ENCODE measurements around the gene ALKBH1.
"Not testable (repeated sequence)": the region's sequence is repeated elsewhere in the genome, so short reads cannot be mapped to it uniquely, and the experiment has no call there.

Gene ALKBH1

GRCh38 chr14:77667331-77667730 is 40.5 kb downstream of the ALKBH1 start:
- DNase-seq (ENCODE audit: insufficient read length): no peak
- no peak for FAIRE-seq
- TF ChIP-seq TAF1 (IDR thresholded peaks at IDR 0.05; ENCODE audit: borderline replicate concordance, low read depth, low read length) (no peak), POLR2AphosphoS5 (IDR thresholded peaks at IDR 0.05; ENCODE audit: low read depth, low read length) (no peak), POLR2A (IDR thresholded peaks at IDR 0.05; ENCODE audit: low read depth, low read length) (no peak)

GRCh38 chr14:77663293-77663692 is 44.5 kb downstream of the ALKBH1 start:
- FAIRE-seq (no peak), DNase-seq (ENCODE audit: insufficient read length) (no peak)

GRCh38 chr14:77661562-77661961 is 46.3 kb downstream of the ALKBH1 start:
- not testable (repeated sequence) for DNase-seq (ENCODE audit: insufficient read length); FAIRE-seq

More at GRCh38 chr14:77663293-77663692, 44.5 kb downstream of the ALKBH1 start:
- TF ChIP-seq POLR2A (IDR thresholded peaks at IDR 0.05; ENCODE audit: low read depth, low read length): no peak
- TF ChIP-seq POLR2AphosphoS5 (IDR thresholded peaks at IDR 0.05; ENCODE audit: low read depth, low read length): no peak
- no peak for TF ChIP-seq TAF1 (IDR thresholded peaks at IDR 0.05; ENCODE audit: borderline replicate concordance, low read depth, low read length)

- TF ChIP-seq TAF1 (IDR thresholded peaks at IDR 0.05; ENCODE audit: borderline replicate concordance, low read depth, low read length): no peak
- TF ChIP-seq POLR2A (IDR thresholded peaks at IDR 0.05; ENCODE audit: low read depth, low read length): no peak
- no peak for FAIRE-seq
- no peak for DNase-seq (ENCODE audit: insufficient read length)
These were observed 47.1 kb downstream of the ALKBH1 start for GRCh38 chr14:77660754-77661153.

- DNase-seq (ENCODE audit: insufficient read length) (no peak), FAIRE-seq (no peak)
These were observed 48.0 kb downstream of the ALKBH1 start for GRCh38 chr14:77659831-77660230.

GRCh38 chr14:77657280-77657679 is 50.5 kb downstream of the ALKBH1 start:
- FAIRE-seq (no peak), DNase-seq (ENCODE audit: insufficient read length) (no peak)
- TF ChIP-seq TAF1 (IDR thresholded peaks at IDR 0.05; ENCODE audit: borderline replicate concordance, low read depth, low read length): no peak
- TF ChIP-seq POLR2A (IDR thresholded peaks at IDR 0.05; ENCODE audit: low read depth, low read length): no peak
- TF ChIP-seq POLR2AphosphoS5 (IDR thresholded peaks at IDR 0.05; ENCODE audit: low read depth, low read length): no peak

More at GRCh38 chr14:77659831-77660230, 48.0 kb downstream of the ALKBH1 start:
- TF ChIP-seq POLR2AphosphoS5 (IDR thresholded peaks at IDR 0.05; ENCODE audit: low read depth, low read length) (no peak), POLR2A (IDR thresholded peaks at IDR 0.05; ENCODE audit: low read depth, low read length) (no peak), TAF1 (IDR thresholded peaks at IDR 0.05; ENCODE audit: borderline replicate concordance, low read depth, low read length) (no peak)

- DNase-seq (ENCODE audit: insufficient read length): no peak
- FAIRE-seq: no peak
- TF ChIP-seq POLR2A (IDR thresholded peaks at IDR 0.05; ENCODE audit: low read depth, low read length): no peak
- no peak for TF ChIP-seq POLR2AphosphoS5 (IDR thresholded peaks at IDR 0.05; ENCODE audit: low read depth, low read length)
- TF ChIP-seq TAF1 (IDR thresholded peaks at IDR 0.05; ENCODE audit: borderline replicate concordance, low read depth, low read length): no peak
These were observed 53.8 kb downstream of the ALKBH1 start for GRCh38 chr14:77654001-77654441.

GRCh38 chr14:77649326-77649725 is 58.5 kb downstream of the ALKBH1 start:
- FAIRE-seq (no peak), DNase-seq (ENCODE audit: insufficient read length) (no peak)
- TF ChIP-seq POLR2AphosphoS5 (IDR thresholded peaks at IDR 0.05; ENCODE audit: low read depth, low read length) (no peak), TAF1 (IDR thresholded peaks at IDR 0.05; ENCODE audit: borderline replicate concordance, low read depth, low read length) (no peak), POLR2A (IDR thresholded peaks at IDR 0.05; ENCODE audit: low read depth, low read length) (no peak)

GRCh38 chr14:77648520-77649200 is 59.2 kb downstream of the ALKBH1 start:
- DNase-seq (ENCODE audit: insufficient read length): no peak
- TF ChIP-seq POLR2AphosphoS5 (IDR thresholded peaks at IDR 0.05; ENCODE audit: low read depth, low read length) (no peak), TAF1 (IDR thresholded peaks at IDR 0.05; ENCODE audit: borderline replicate concordance, low read depth, low read length) (no peak), POLR2A (IDR thresholded peaks at IDR 0.05; ENCODE audit: low read depth, low read length) (no peak)
- no peak for FAIRE-seq

GRCh38 chr14:77647853-77648252 is 60.0 kb downstream of the ALKBH1 start:
- TF ChIP-seq POLR2A (IDR thresholded peaks at IDR 0.05; ENCODE audit: low read depth, low read length) (no peak), TAF1 (IDR thresholded peaks at IDR 0.05; ENCODE audit: borderline replicate concordance, low read depth, low read length) (no peak), POLR2AphosphoS5 (IDR thresholded peaks at IDR 0.05; ENCODE audit: low read depth, low read length) (no peak)
- FAIRE-seq (no peak), DNase-seq (ENCODE audit: insufficient read length) (no peak)

GRCh38 chr14:77646907-77647306 is 60.9 kb downstream of the ALKBH1 start:
- DNase-seq (ENCODE audit: insufficient read length) (no peak), FAIRE-seq (no peak)
- no peak for TF ChIP-seq POLR2A (IDR thresholded peaks at IDR 0.05; ENCODE audit: low read depth, low read length)
- TF ChIP-seq TAF1 (IDR thresholded peaks at IDR 0.05; ENCODE audit: borderline replicate concordance, low read depth, low read length): no peak
- no peak for TF ChIP-seq POLR2AphosphoS5 (IDR thresholded peaks at IDR 0.05; ENCODE audit: low read depth, low read length)

- no peak for FAIRE-seq
These were observed 62.1 kb downstream of the ALKBH1 start for GRCh38 chr14:77645520-77646230.

More at GRCh38 chr14:77645520-77646230, 62.1 kb downstream of the ALKBH1 start:
- TF ChIP-seq POLR2AphosphoS5 (IDR thresholded peaks at IDR 0.05; ENCODE audit: low read depth, low read length): no peak
- no peak for TF ChIP-seq TAF1 (IDR thresholded peaks at IDR 0.05; ENCODE audit: borderline replicate concordance, low read depth, low read length)
- TF ChIP-seq POLR2A (IDR thresholded peaks at IDR 0.05; ENCODE audit: low read depth, low read length): no peak
- DNase-seq (ENCODE audit: insufficient read length): no peak
